Stomach (tissue), 9 donors: ENCODE results near the gene SLC49A4. TPM values are rescaled to one million over a fixed set of nuclear protein-coding genes. Genes with fewer than 3 reads are reported as not detected.

Source experiments
- DNase-seq, 2 donors: peaks; one replicate each; pipeline versions ENCODE4 v3.0.0 to v3.0.0-alpha.2; 2013 to 2019
- H3K27ac ChIP-seq, 5 donors: fragments of 200-600 bp in 4 of 5; sonication (generic) in 4 of 5; one replicate each; pipeline ENCODE4 v1.5.1; 2013 to 2019; ENCODE audit warnings: mild to moderate bottlenecking in 1 of 5, moderate library complexity in 1 of 5
- H3K27me3 ChIP-seq, 3 donors: fragments of 200-600 bp; sonication (generic); one replicate each; pipeline ENCODE4 v1.5.1; 2017 to 2019; ENCODE audit warnings: mixed run types in 1 of 3
- H3K36me3 ChIP-seq, 4 donors: fragments of 200-600 bp; sonication (generic); 1 replicate in 3 of 4; 2 replicates in 1 of 4; pipeline ENCODE4 v1.5.1; 2016 to 2019
- H3K4me1 ChIP-seq, 4 donors: fragments of 200-600 bp; sonication (generic); one replicate each; pipeline ENCODE4 v1.5.1; 2016 to 2019
- H3K4me3 ChIP-seq, 4 donors: fragments of 200-600 bp; sonication (generic) in 3 of 4; one replicate each; pipeline ENCODE4 v1.5.1; 2016 to 2019; ENCODE audit warnings: mild to moderate bottlenecking in 1 of 4
- H3K9me3 ChIP-seq, 4 donors: fragments of 200-600 bp; sonication (generic); one replicate each; pipeline ENCODE4 v1.5.1; 2016 to 2019
- CTCF ChIP-seq, 7 experiments: fragments of 450-650 bp in 4 of 7; fragments of 200-600 bp in 3 of 7; sonication (generic) in 3 of 7; IDR thresholded peaks; one replicate each; pipeline ENCODE4 v1.5.1; 2016 to 2019; ENCODE audit warnings: antibody characterized with exemption in 7 of 7, control low read depth in 2 of 7, mild to moderate bottlenecking in 1 of 7
- EP300 ChIP-seq: sonication (generic); formaldehyde crosslinking; IDR thresholded peaks from one replicate; pipeline ENCODE4 v1.6.1; 2017; ENCODE audit warnings: antibody characterized with exemption
- POLR2A ChIP-seq, 4 donors: fragments of 450-650 bp; IDR thresholded peaks; one replicate each; pipeline ENCODE4 v1.6.1; 2016; ENCODE audit warnings: antibody characterized with exemption in 4 of 4, control low read depth in 2 of 4, mild to moderate bottlenecking in 1 of 4, moderate library complexity in 1 of 4
- POLR2AphosphoS5 ChIP-seq, 3 donors: sonication (generic); formaldehyde crosslinking; IDR thresholded peaks; one replicate each; pipeline ENCODE4 v1.6.1; 2016; ENCODE audit warnings: antibody characterized with exemption in 3 of 3
- WGBS, 5 donors: extraction: QIAGEN DNeasy Blood & Tissue Kit in 3 of 5; methylation state at CpG; one replicate each; pipeline versions ENCODE4 v1.1.5 to v1.1.7; 2013 to 2018; 5-methylcytosine and 5-hydroxymethylcytosine counted together
- intact Hi-C: fragments of 100-400 bp; cut with DNase I; formaldehyde crosslinking; loops from one replicate; pipeline ENCODE4 v1.15.1; 2023; ENCODE audit warnings: low total_unique reads
- polyA plus RNA-seq, 3 donors: library from polyadenylated mRNA; stranded (reverse); fragments of 200-250 nt; gene quantifications; one replicate each; pipeline ENCODE4 v1.2.3, GENCODE V29; 2013
- total RNA-seq, 5 donors: library from RNA; depleted of rRNA; stranded (reverse); fragments of >200 nt; gene quantifications; one replicate each; pipeline versions ENCODE4 v1.1.0 to v1.2.3, GENCODE V29; 2014 to 2016
- donor health status: healthy with polysubstance abuse.
- donor health status: Bipolar disorder and iron deficiency.
- donor health status: healthy.

SLC49A4 gene
- total and polyA plus RNA-seq, 8 donors: 0.31 to 28.8 (median 3.6) TPM

- Histone ChIP-seq H3K4me1 (peaks cover 0 to 8% (median 3%) of the 10 kb centered on the region in 4 donors), H3K9me3 (no peaks in the 10 kb centered on the region), H3K27ac (no peak overlapping the region), H3K4me3 (no peak overlapping the region), H3K27me3 (peaks cover 0 to 50% (median 26%) of the 10 kb centered on the region in 3 donors), H3K36me3 (no peaks in the 10 kb centered on the region)
- no peak for TF ChIP-seq CTCF (IDR thresholded peaks at IDR 0.05)
- no peak for TF ChIP-seq POLR2AphosphoS5 (IDR thresholded peaks at IDR 0.05)
- intact Hi-C loops: no loop called here
- WGBS, 5 donors: 82 to 88% (median 86%) methylated on average over 17 of the region's 17 CpGs
- no peak for DNase-seq
Observed at GRCh38 chr3:122915300-122916055, 120.6 kb downstream of the SLC49A4 start.

- H3K4me1 ChIP-seq: peaks cover 0 to 8% (median 3%) of the 10 kb centered on the region in 4 donors
- no peaks in the 10 kb centered on the region for H3K36me3 ChIP-seq
- intact Hi-C loops: no loop called here
- no peak overlapping the region for H3K27ac ChIP-seq
- WGBS, 5 donors: 54 to 75% (median 69%) methylated on average over 4 of the region's 4 CpGs
- no peak overlapping the region for H3K4me3 ChIP-seq
- peaks cover 0 to 52% (median 30%) of the 10 kb centered on the region in 3 donors for H3K27me3 ChIP-seq
- no peaks in the 10 kb centered on the region for H3K9me3 ChIP-seq
- TF ChIP-seq EP300: no peak
- no peak for TF ChIP-seq POLR2A (IDR thresholded peaks at IDR 0.05)
- TF ChIP-seq CTCF (IDR thresholded peaks at IDR 0.05): no peak
- TF ChIP-seq POLR2AphosphoS5 (IDR thresholded peaks at IDR 0.05): no peak
- DNase-seq: no peak
Observed at GRCh38 chr3:122916084-122916483, 121.2 kb downstream of the SLC49A4 start.

GRCh38 chr3:122916580-122916979, 121.7 kb downstream of the SLC49A4 start:
- DNase-seq: no peak
- WGBS, 5 donors: 76 to 80% (median 79%) methylated on average over 6 of the region's 6 CpGs
- Histone ChIP-seq H3K4me1 (peaks cover under 1 to 10% (median 5%) of the 10 kb centered on the region in 4 donors), H3K9me3 (no peaks in the 10 kb centered on the region), H3K36me3 (no peaks in the 10 kb centered on the region), H3K27me3 (peaks cover 0 to 52% (median 35%) of the 10 kb centered on the region in 3 donors), H3K4me3 (no peak overlapping the region), H3K27ac (no peak overlapping the region)
- TF ChIP-seq POLR2AphosphoS5 (IDR thresholded peaks at IDR 0.05): no peak
- intact Hi-C loops: no loop called here

GRCh38 chr3:122917412-122917811, 122.5 kb downstream of the SLC49A4 start:
- intact Hi-C loops: no loop called here
- TF ChIP-seq POLR2A (IDR thresholded peaks at IDR 0.05) (no peak), CTCF (IDR thresholded peaks at IDR 0.05) (no peak), POLR2AphosphoS5 (IDR thresholded peaks at IDR 0.05) (no peak), EP300 (no peak)
- WGBS, 5 donors: 74 to 83% (median 76%) methylated on average over 4 of the region's 4 CpGs
- no peaks in the 10 kb centered on the region for H3K36me3 ChIP-seq
- no peak overlapping the region for H3K4me3 ChIP-seq
- no peak overlapping the region for H3K27ac ChIP-seq
- no peak for DNase-seq
- no peaks in the 10 kb centered on the region for H3K9me3 ChIP-seq
- H3K4me1 ChIP-seq: peaks cover 8 to 18% (median 13%) of the 10 kb centered on the region in 4 donors
- H3K27me3 ChIP-seq: peaks cover 8 to 52% (median 36%) of the 10 kb centered on the region in 3 donors
